ENCODE measurements around the gene SOX15. TPM values are rescaled to one million over a fixed set of nuclear protein-coding genes. Genes with fewer than 3 reads are reported as not detected.
A peak's percentile ranks its signal among the peaks of the same experiment; 100 is the strongest.

SOX15 gene
- total and polyA plus RNA-seq, 10 of the 15 experiments (the other 5 are each of a cell fraction or from before 2014, with no cell fraction given), result 0.06 to 0.53 (median 0.16) TPM; not detected in 2

- no peak for FAIRE-seq
- RAD21 ChIA-PET (ENCODE audit: unreplicated experiment), result interaction anchor here (2.0 kb wide), 1 partner anchor 54 kb away, joined by 30 read pairs; the partner anchor contains the start of genes TP53 and WRAP53
- POLR2A ChIA-PET, result interaction anchor here (3.9 kb wide), 1 partner anchor 54 kb away, joined by 22 read pairs; the partner anchor contains the start of genes TP53 and WRAP53
Observed at GRCh38 chr17:7633093-7633492, 43.2 kb upstream of the SOX15 start.

More at GRCh38 chr17:7633093-7633492, 43.2 kb upstream of the SOX15 start:
- Histone ChIP-seq H3K4me2 (ENCODE audit: control insufficient read depth, insufficient read depth) (no peak overlapping the region), H3K79me2 (ENCODE audit: control insufficient read depth, insufficient read depth, low read length) (no peaks in the 10 kb centered on the region), H3K4me1 (ENCODE audit: control insufficient read depth, insufficient read depth, low read length) (no peaks in the 10 kb centered on the region), H3K9me3 (replicated peaks; ENCODE audit: control insufficient read depth, insufficient read depth, low read length) (no peaks in the 10 kb centered on the region), H2AFZ (ENCODE audit: control insufficient read depth, low read depth, low read length) (peak overlapping the region; percentile 69), H3K36me3 (ENCODE audit: control insufficient read depth in 2 of 2, insufficient read depth in 2 of 2, low read length in 1 of 2) (no peaks in the 10 kb centered on the region), H3K4me3 (no peak overlapping the region), H3K9ac (ENCODE audit: control insufficient read depth, insufficient read depth, low read length) (no peak overlapping the region), H3K27ac (ENCODE audit: control insufficient read depth, insufficient read depth) (no peak overlapping the region), H4K20me1 (ENCODE audit: control insufficient read depth, insufficient read depth) (no peaks in the 10 kb centered on the region), H3K27me3 (replicated peaks in 1 of 2; ENCODE audit: control insufficient read depth in 2 of 2, insufficient read depth in 2 of 2, low read length in 1 of 2) (no peaks in the 10 kb centered on the region)
- WGBS (ENCODE audit: insufficient coverage, insufficient replicate concordance, low lambda C conversion rate, missing lambda C conversion rate), result 30% methylated on average over 2 of the region's 2 CpGs
- ChIA-PET CTCF (interaction anchor here (0.6 to 8.2 kb wide), 16 partner anchors 9 to 427 kb away, joined by 3 to 128 read pairs (median 4); partner anchors contain the start of genes FXR2, TP53 and WRAP53), SMC1A (ENCODE audit: uncharacterized antibody, unreplicated experiment) (interaction anchor here (1.6 to 1.7 kb wide), 2 partner anchors 52 to 55 kb away, joined by 8 to 20 read pairs; partner anchors contain the start of genes TP53 and WRAP53)
- ATAC-seq, result peak; percentile 51
- DNase-seq (ENCODE audit: low read depth, low spot score), result no peak
- TF ChIP-seq ZBTB11 (CRISPR knock-in tag; IDR thresholded peaks at IDR 0.05) (no peak), ETV6 (conservative IDR thresholded peaks at IDR 0.05 in 1 of 2, IDR thresholded peaks at IDR 0.05 in 1 of 2; ENCODE audit: borderline replicate concordance in 1 of 2, low read depth in 1 of 2) (no peak)
- TF ChIP-seq, protein P1, sequence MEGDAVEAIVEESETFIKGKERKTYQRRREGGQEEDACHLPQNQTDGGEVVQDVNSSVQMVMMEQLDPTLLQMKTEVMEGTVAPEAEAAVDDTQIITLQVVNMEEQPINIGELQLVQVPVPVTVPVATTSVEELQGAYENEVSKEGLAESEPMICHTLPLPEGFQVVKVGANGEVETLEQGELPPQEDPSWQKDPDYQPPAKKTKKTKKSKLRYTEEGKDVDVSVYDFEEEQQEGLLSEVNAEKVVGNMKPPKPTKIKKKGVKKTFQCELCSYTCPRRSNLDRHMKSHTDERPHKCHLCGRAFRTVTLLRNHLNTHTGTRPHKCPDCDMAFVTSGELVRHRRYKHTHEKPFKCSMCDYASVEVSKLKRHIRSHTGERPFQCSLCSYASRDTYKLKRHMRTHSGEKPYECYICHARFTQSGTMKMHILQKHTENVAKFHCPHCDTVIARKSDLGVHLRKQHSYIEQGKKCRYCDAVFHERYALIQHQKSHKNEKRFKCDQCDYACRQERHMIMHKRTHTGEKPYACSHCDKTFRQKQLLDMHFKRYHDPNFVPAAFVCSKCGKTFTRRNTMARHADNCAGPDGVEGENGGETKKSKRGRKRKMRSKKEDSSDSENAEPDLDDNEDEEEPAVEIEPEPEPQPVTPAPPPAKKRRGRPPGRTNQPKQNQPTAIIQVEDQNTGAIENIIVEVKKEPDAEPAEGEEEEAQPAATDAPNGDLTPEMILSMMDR (IDR thresholded peaks at IDR 0.05 in 2 of 3, conservative IDR thresholded peaks at IDR 0.05 in 1 of 3; ENCODE audit: control insufficient read depth in 2 of 3, extremely low read depth in 1 of 3, insufficient read depth in 1 of 3, low read depth in 3 of 3, low read length in 3 of 3), result 0 out of 6 replicates have a peak, but pooled peaks of 1 of the 3 experiments have one; percentile 2
- in situ Hi-C loops (cut with MboI) (no loop called here), intact Hi-C loops (cut with micrococcal nuclease; ENCODE audit: unreplicated experiment) (loop anchor here (5.0 kb wide), 1 partner anchor 44 kb away; no protein-coding TSS in a partner anchor)
- BruUV-seq (replicated peaks), result no TSS peak
